HG03342 (cell line): Measurements from ENCODE around the gene PLIN1.

Experiments used
- ATAC-seq: cut with Tn5 transposase; IDR thresholded peaks from one replicate; pipeline ENCODE4 v1.9.1; 2021; ENCODE audit warnings: mild to moderate bottlenecking, moderate library complexity; ENCODE audit not compliant: unreplicated experiment

PLIN1 gene

GRCh38 chr15:89672221-89673164 is 6.7 kb downstream of the PLIN1 start:
- ATAC-seq, result no peak

GRCh38 chr15:89671687-89672086 is 7.5 kb downstream of the PLIN1 start:
- ATAC-seq, result no peak

GRCh38 chr15:89670971-89671560 is 8.1 kb downstream of the PLIN1 start:
- no peak for ATAC-seq

- ATAC-seq, result no peak
Observed at GRCh38 chr15:89669941-89670340, 9.2 kb downstream of the PLIN1 start.

- no peak for ATAC-seq
Observed at GRCh38 chr15:89669309-89669865, 9.8 kb downstream of the PLIN1 start.

- ATAC-seq, result no peak
Observed at GRCh38 chr15:89668171-89668570, 11.0 kb downstream of the PLIN1 start.

GRCh38 chr15:89667706-89667960 is 11.5 kb downstream of the PLIN1 start:
- ATAC-seq, result no peak

GRCh38 chr15:89666858-89667705 is 12.1 kb downstream of the PLIN1 start:
- ATAC-seq, result no peak

GRCh38 chr15:89666184-89666857 is 12.8 kb downstream of the PLIN1 start:
- ATAC-seq, result no peak

- no peak for ATAC-seq
Observed at GRCh38 chr15:89665449-89666181, 13.6 kb downstream of the PLIN1 start.

GRCh38 chr15:89664441-89665350 is 14.5 kb downstream of the PLIN1 start:
- ATAC-seq, result no peak

GRCh38 chr15:89662893-89663626 is 16.1 kb downstream of the PLIN1 start:
- no peak for ATAC-seq

GRCh38 chr15:89660556-89660955 is 18.6 kb downstream of the PLIN1 start:
- no peak for ATAC-seq

GRCh38 chr15:89659295-89659694 is 19.9 kb downstream of the PLIN1 start:
- ATAC-seq, result no peak

GRCh38 chr15:89657686-89658200 is 21.4 kb downstream of the PLIN1 start:
- ATAC-seq, result no peak

- no peak for ATAC-seq
Observed at GRCh38 chr15:89656116-89656815, 22.9 kb downstream of the PLIN1 start.
